Measurements from ENCODE around the gene SAT1.

Gene SAT1

DNA sequence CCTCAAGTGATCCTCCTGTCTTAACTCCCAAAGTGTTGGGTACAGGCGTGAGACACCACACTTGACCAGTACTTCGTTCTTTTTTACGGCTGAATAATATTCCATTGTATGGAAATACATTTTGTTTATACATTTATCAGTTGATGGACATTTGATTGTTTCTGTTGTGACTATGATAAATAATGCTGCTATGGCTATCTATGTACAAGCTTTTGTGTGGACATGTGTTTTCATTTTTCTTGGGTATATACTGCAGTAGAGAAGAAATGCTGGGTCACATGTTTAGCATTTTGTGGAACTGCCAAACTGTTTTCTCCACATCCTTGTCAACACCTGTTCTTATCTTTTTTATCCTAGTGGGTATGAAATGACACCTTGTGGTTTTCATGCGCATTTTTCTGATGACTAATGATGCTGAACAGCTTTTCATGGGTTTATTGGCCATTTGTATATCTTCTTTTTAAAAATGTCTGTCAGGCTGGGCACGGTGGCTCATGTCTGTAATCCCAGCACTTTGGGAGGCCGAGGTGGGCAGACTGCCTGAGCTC lies 37.3 kb downstream of the SAT1 start:
- Histone ChIP-seq H3K27me3 (ENCODE audit: low read depth, low read length) (no peaks in the 10 kb centered on the region), H3K36me3 (replicated peaks; ENCODE audit: low read depth, low read length) (no peaks in the 10 kb centered on the region), H3K4me1 (ENCODE audit: low read length) (peaks cover 15% of the 10 kb centered on the region), H3K79me2 (ENCODE audit: low read length) (no peaks in the 10 kb centered on the region), H4K20me1 (ENCODE audit: insufficient read depth, low read length) (no peaks in the 10 kb centered on the region), H3K9ac (ENCODE audit: low read length) (no peak overlapping the region), H3K9me3 (ENCODE audit: insufficient read depth, low read length) (no peaks in the 10 kb centered on the region), H3K4me2 (ENCODE audit: low read length) (no peak overlapping the region), H3K27ac (ENCODE audit: low read length) (no peak overlapping the region), H2AFZ (ENCODE audit: low read depth, low read length) (no peak overlapping the region), H3K4me3 (ENCODE audit: low read length) (no peak overlapping the region)
- TF ChIP-seq, protein P1, sequence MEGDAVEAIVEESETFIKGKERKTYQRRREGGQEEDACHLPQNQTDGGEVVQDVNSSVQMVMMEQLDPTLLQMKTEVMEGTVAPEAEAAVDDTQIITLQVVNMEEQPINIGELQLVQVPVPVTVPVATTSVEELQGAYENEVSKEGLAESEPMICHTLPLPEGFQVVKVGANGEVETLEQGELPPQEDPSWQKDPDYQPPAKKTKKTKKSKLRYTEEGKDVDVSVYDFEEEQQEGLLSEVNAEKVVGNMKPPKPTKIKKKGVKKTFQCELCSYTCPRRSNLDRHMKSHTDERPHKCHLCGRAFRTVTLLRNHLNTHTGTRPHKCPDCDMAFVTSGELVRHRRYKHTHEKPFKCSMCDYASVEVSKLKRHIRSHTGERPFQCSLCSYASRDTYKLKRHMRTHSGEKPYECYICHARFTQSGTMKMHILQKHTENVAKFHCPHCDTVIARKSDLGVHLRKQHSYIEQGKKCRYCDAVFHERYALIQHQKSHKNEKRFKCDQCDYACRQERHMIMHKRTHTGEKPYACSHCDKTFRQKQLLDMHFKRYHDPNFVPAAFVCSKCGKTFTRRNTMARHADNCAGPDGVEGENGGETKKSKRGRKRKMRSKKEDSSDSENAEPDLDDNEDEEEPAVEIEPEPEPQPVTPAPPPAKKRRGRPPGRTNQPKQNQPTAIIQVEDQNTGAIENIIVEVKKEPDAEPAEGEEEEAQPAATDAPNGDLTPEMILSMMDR (IDR thresholded peaks at IDR 0.05; ENCODE audit: low read depth, low read length): no peak
- TF ChIP-seq EZH2phosphoT487 (IDR thresholded peaks at IDR 0.05; ENCODE audit: low read depth): no peak

DNA sequence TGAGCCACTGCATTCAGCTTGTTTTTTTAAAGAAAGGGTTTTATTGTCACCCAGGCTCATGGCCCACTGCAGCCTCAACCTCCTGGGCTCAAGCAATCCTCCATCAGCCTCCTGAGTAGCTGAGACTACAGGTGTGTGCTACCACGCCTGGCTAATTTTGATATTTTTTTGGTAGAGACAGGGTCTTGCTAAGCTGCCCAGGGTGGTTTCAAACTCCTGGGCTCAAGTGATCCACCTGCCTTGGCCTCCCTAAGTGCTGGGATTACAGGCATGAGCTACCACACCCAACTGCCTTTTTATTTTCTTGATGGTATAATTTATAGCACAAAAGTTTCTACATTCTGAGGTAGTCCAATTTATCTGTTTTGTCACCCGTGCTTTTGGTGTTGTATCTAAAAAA lies 38.9 kb downstream of the SAT1 start:
- no peaks in the 10 kb centered on the region for H3K27me3 ChIP-seq (ENCODE audit: low read depth, low read length)
- peaks cover 24% of the 10 kb centered on the region for H3K4me1 ChIP-seq (ENCODE audit: low read length)
- H3K4me2 ChIP-seq (ENCODE audit: low read length): no peak overlapping the region
- no peaks in the 10 kb centered on the region for H3K79me2 ChIP-seq (ENCODE audit: low read length)
- no peak overlapping the region for H3K27ac ChIP-seq (ENCODE audit: low read length)
- no peak overlapping the region for H3K9ac ChIP-seq (ENCODE audit: low read length)
- no peaks in the 10 kb centered on the region for H3K36me3 ChIP-seq (replicated peaks; ENCODE audit: low read depth, low read length)
- no peaks in the 10 kb centered on the region for H4K20me1 ChIP-seq (ENCODE audit: insufficient read depth, low read length)
- TF ChIP-seq, protein P1 (IDR thresholded peaks at IDR 0.05; ENCODE audit: low read depth, low read length): no peak
- TF ChIP-seq EZH2phosphoT487 (IDR thresholded peaks at IDR 0.05; ENCODE audit: low read depth): no peak
- H3K4me3 ChIP-seq (ENCODE audit: low read length): no peak overlapping the region
- no peaks in the 10 kb centered on the region for H3K9me3 ChIP-seq (ENCODE audit: insufficient read depth, low read length)
- H2AFZ ChIP-seq (ENCODE audit: low read depth, low read length): 0 out of 2 replicates have a peak overlapping the region, but pooled peaks have one; percentile 11

DNA sequence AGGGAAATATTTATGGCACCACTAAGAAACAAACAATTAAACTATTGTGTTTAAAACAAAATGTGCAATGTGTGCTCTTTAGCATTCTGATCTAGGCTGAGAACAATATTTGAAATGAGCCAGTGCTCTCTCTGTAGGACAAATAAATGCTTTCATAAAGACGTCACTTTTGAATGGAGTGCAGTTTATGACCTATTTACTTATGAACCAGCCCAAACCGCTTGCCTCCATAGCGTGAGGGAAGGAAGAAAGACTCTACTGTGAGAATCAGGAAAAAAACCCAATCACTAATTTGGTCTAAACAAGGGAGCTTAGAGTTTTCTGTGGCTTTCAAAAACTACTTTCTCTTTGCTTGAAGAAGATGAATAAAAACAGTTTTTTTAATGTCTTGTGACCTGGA lies 39.4 kb downstream of the SAT1 start:
- Histone ChIP-seq H3K9ac (ENCODE audit: low read length) (no peak overlapping the region), H3K36me3 (replicated peaks; ENCODE audit: low read depth, low read length) (no peaks in the 10 kb centered on the region), H3K27ac (ENCODE audit: low read length) (no peak overlapping the region), H3K79me2 (ENCODE audit: low read length) (no peaks in the 10 kb centered on the region), H3K4me1 (ENCODE audit: low read length) (peaks cover 20% of the 10 kb centered on the region), H4K20me1 (ENCODE audit: insufficient read depth, low read length) (no peaks in the 10 kb centered on the region), H3K9me3 (ENCODE audit: insufficient read depth, low read length) (no peaks in the 10 kb centered on the region), H3K4me3 (ENCODE audit: low read length) (no peak overlapping the region), H2AFZ (ENCODE audit: low read depth, low read length) (0 out of 2 replicates have a peak overlapping the region, but pooled peaks have one; percentile 11), H3K27me3 (ENCODE audit: low read depth, low read length) (no peaks in the 10 kb centered on the region), H3K4me2 (ENCODE audit: low read length) (no peak overlapping the region)
- no peak for TF ChIP-seq EZH2phosphoT487 (IDR thresholded peaks at IDR 0.05; ENCODE audit: low read depth)
- TF ChIP-seq, protein P1 (IDR thresholded peaks at IDR 0.05; ENCODE audit: low read depth, low read length): no peak

DNA sequence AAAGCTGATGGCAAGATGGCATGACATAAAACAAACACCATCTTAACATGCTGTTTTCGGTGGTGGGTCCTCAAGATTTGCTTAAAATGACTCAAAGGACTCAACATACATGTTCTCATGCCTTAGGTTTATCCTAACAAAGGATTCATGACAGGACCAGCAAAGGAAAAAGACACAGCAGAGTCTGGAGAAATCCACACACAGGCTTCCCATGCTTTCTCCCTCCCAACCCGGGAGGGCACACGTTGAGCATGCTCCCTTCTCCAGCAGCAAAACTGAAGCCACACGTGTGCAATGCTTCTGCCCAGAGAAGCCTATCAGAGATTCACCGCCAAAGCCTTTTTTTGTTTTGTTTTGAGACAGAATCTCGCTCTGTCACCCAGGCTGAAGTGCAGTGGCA lies 39.9 kb downstream of the SAT1 start:
- peaks cover 15% of the 10 kb centered on the region for H3K4me1 ChIP-seq (ENCODE audit: low read length)
- H3K79me2 ChIP-seq (ENCODE audit: low read length): no peaks in the 10 kb centered on the region
- H3K36me3 ChIP-seq (replicated peaks; ENCODE audit: low read depth, low read length): no peaks in the 10 kb centered on the region
- H3K9me3 ChIP-seq (ENCODE audit: insufficient read depth, low read length): no peaks in the 10 kb centered on the region
- no peaks in the 10 kb centered on the region for H4K20me1 ChIP-seq (ENCODE audit: insufficient read depth, low read length)
- TF ChIP-seq EZH2phosphoT487 (IDR thresholded peaks at IDR 0.05; ENCODE audit: low read depth): no peak
- TF ChIP-seq, protein P1 (IDR thresholded peaks at IDR 0.05; ENCODE audit: low read depth, low read length): no peak
- no peaks in the 10 kb centered on the region for H3K27me3 ChIP-seq (ENCODE audit: low read depth, low read length)
- no peak overlapping the region for H3K27ac ChIP-seq (ENCODE audit: low read length)
- H3K4me3 ChIP-seq (ENCODE audit: low read length): no peak overlapping the region
- no peak overlapping the region for H3K4me2 ChIP-seq (ENCODE audit: low read length)
- 0 out of 2 replicates have a peak overlapping the region, but pooled peaks have one; percentile 11 for H2AFZ ChIP-seq (ENCODE audit: low read depth, low read length)
- no peak overlapping the region for H3K9ac ChIP-seq (ENCODE audit: low read length)

All from OCI-LY3 (cell line).